CD14-positive monocyte (primary cell): ENCODE data around the gene GALT. TPM values are rescaled to one million over a fixed set of nuclear protein-coding genes. Genes with fewer than 3 reads are reported as not detected.

Source experiments
- DNase-seq, 3 donors: peaks; one replicate each; pipeline ENCODE4 v3.0.0-alpha.2; 2011 to 2022
- H2AFZ ChIP-seq: 2 replicates; pipeline ENCODE4 v1.6.0; 2012; ENCODE audit warnings: mild to moderate bottlenecking, low read depth, low read length, inconsistent platforms; ENCODE audit not compliant: insufficient read depth, poor library complexity, severe bottlenecking
- H3K27ac ChIP-seq, 2 donors: 1 replicate in 1 of 2; 2 replicates in 1 of 2; pipeline ENCODE4 v1.5.1; 2012 to 2013; ENCODE audit warnings: low read length in 2 of 2, control low read depth in 1 of 2, inconsistent platforms in 1 of 2, low read depth in 1 of 2, mild to moderate bottlenecking in 1 of 2
- H3K27me3 ChIP-seq, 2 donors: one replicate each; pipeline versions ENCODE4 v1.6.0 to v1.6.1; 2011 to 2013; ENCODE audit warnings: low read length in 2 of 2; ENCODE audit not compliant: control insufficient read depth in 2 of 2, insufficient read depth in 2 of 2
- H3K36me3 ChIP-seq, 2 donors: replicated peaks in 1 of 2; 1 replicate in 1 of 2; 2 replicates in 1 of 2; pipeline versions ENCODE4 v1.5.1 to v1.6.1; 2012 to 2013; ENCODE audit warnings: low read length in 2 of 2, control low read depth in 1 of 2, inconsistent platforms in 1 of 2, mild to moderate bottlenecking in 1 of 2; ENCODE audit not compliant: insufficient read depth in 2 of 2, control insufficient read depth in 1 of 2
- H3K4me1 ChIP-seq, 2 donors: 1 replicate in 1 of 2; 2 replicates in 1 of 2; pipeline versions ENCODE4 v1.5.1 to v1.6.1; 2012 to 2013; ENCODE audit warnings: low read length in 2 of 2, control low read depth in 1 of 2, inconsistent platforms in 1 of 2, mild to moderate bottlenecking in 1 of 2, moderate library complexity in 1 of 2; ENCODE audit not compliant: insufficient read depth in 2 of 2, control insufficient read depth in 1 of 2
- H3K4me2 ChIP-seq: replicated peaks from 2 replicates; pipeline ENCODE3; 2012; ENCODE audit warnings: low read length, moderate library complexity, mild to moderate bottlenecking; ENCODE audit not compliant: poor library complexity, severe bottlenecking; ENCODE audit errors: extremely low read depth
- H3K4me3 ChIP-seq, 3 experiments: fragments of 200-600 bp in 1 of 3; sonication (generic) in 1 of 3; replicated peaks in 1 of 3; 1 replicate in 2 of 3; 2 replicates in 1 of 3; pipeline ENCODE4 v1.5.1; 2011 to 2013; ENCODE audit warnings: low read length in 3 of 3, mild to moderate bottlenecking in 3 of 3, control low read depth in 2 of 3, low read depth in 2 of 3, inconsistent platforms in 1 of 3, moderate library complexity in 1 of 3
- H3K79me2 ChIP-seq: 2 replicates; pipeline ENCODE4 v1.6.0; 2012; ENCODE audit warnings: mild to moderate bottlenecking, control low read depth, inconsistent platforms, low read length, moderate library complexity; ENCODE audit not compliant: insufficient read depth
- H3K9ac ChIP-seq: 2 replicates; pipeline ENCODE4 v1.6.0; 2017; ENCODE audit warnings: low read length, mild to moderate bottlenecking; ENCODE audit not compliant: insufficient read depth, poor library complexity, severe bottlenecking
- H3K9me3 ChIP-seq, 2 donors: replicated peaks in 1 of 2; 1 replicate in 1 of 2; 2 replicates in 1 of 2; pipeline versions ENCODE4 v1.5.1 to v1.6.1; 2012 to 2013; ENCODE audit warnings: low read length in 2 of 2, control low read depth in 1 of 2; ENCODE audit not compliant: control insufficient read depth in 1 of 2, insufficient read depth in 1 of 2
- H4K20me1 ChIP-seq: 2 replicates; pipeline ENCODE4 v1.6.0; 2012; ENCODE audit warnings: mild to moderate bottlenecking, low read length, control low read depth, moderate library complexity; ENCODE audit not compliant: insufficient read depth
- H3K27ac Mint-ChIP-seq, 7 donors: one replicate each; pipeline ENCODE4 v1.8.0; 2020; ENCODE audit warnings: mild to moderate bottlenecking in 7 of 7, mixed read lengths in 7 of 7, moderate library complexity in 6 of 7, inconsistent platforms in 2 of 7
- H3K27me3 Mint-ChIP-seq, 3 donors: one replicate each; pipeline ENCODE4 v1.8.0; 2021 to 2022; ENCODE audit warnings: low read depth in 3 of 3, mild to moderate bottlenecking in 3 of 3, mixed read lengths in 3 of 3, moderate library complexity in 3 of 3, inconsistent platforms in 1 of 3
- H3K36me3 Mint-ChIP-seq, 2 donors: one replicate each; pipeline ENCODE4 v1.8.0; 2020; ENCODE audit warnings: mixed read lengths in 2 of 2, inconsistent platforms in 1 of 2, mild to moderate bottlenecking in 1 of 2
- H3K4me1 Mint-ChIP-seq: one replicate; pipeline ENCODE4 v1.8.0; 2020; ENCODE audit warnings: mild to moderate bottlenecking, mixed read lengths
- H3K4me3 Mint-ChIP-seq, 2 donors: one replicate each; pipeline ENCODE4 v1.8.0; 2020; ENCODE audit warnings: mild to moderate bottlenecking in 2 of 2, mixed read lengths in 2 of 2, moderate library complexity in 1 of 2
- H3K9me3 Mint-ChIP-seq, 7 donors: one replicate each; pipeline ENCODE4 v1.8.0; 2020 to 2022; ENCODE audit warnings: mixed read lengths in 7 of 7, mild to moderate bottlenecking in 6 of 7, moderate library complexity in 6 of 7, inconsistent platforms in 2 of 7
- WGBS: methylation state at CpG from one replicate; pipeline ENCODE4 v1.1.5; 2013; ENCODE audit warnings: missing lambda C conversion rate; ENCODE audit not compliant: insufficient coverage; 5-methylcytosine and 5-hydroxymethylcytosine counted together
- intact Hi-C, 2 donors: fragments of 100-400 bp; cut with micrococcal nuclease; formaldehyde crosslinking; loops; one replicate each; pipeline versions ENCODE4 v1.15.0 to v1.15.1; 2023
- polyA plus RNA-seq, 3 donors: library from polyadenylated mRNA; depleted of rRNA in 1 of 3; unstranded in 2 of 3; stranded (reverse) in 1 of 3; fragments of 300-500 nt in 2 of 3; fragments of >200 nt in 1 of 3; fragmentation: Illumina TruSeq in 2 of 3; gene quantifications; 1 replicate in 2 of 3; 2 replicates in 1 of 3; pipeline ENCODE4 v1.2.3, GENCODE V29; 2012 to 2021
- TF ChIP-seq, protein P1 (sequence below): fragments of 200-600 bp; IDR thresholded peaks from one replicate; pipeline ENCODE4 v1.8.0; 2022; ENCODE audit warnings: antibody characterized with exemption, mild to moderate bottlenecking

Gene GALT
- polyA plus RNA-seq, 3 donors, result 25.6 to 103 (median 26.9) TPM

DNA sequence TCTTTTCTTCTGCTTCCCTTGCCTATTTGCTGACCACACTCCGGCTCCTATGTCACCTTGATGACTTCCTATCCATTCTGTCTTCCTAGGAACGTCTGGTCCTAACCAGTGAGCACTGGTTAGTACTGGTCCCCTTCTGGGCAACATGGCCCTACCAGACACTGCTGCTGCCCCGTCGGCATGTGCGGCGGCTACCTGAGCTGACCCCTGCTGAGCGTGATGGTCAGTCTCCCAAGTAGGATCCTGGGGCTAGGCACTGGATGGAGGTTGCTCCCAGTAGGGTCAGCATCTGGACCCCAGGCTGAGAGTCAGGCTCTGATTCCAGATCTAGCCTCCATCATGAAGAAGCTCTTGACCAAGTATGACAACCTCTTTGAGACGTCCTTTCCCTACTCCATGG lies 2.2 kb downstream of the GALT start:
- DNase-seq, result no peak
- Histone ChIP-seq H4K20me1 (peaks cover 14% of the 10 kb centered on the region), H3K9ac (no peak overlapping the region), H3K79me2 (peaks cover 4% of the 10 kb centered on the region), H2AFZ (no peak overlapping the region), H3K27ac (no peak overlapping the region), H3K36me3 (peaks cover 18 to 30% of the 10 kb centered on the region in 2 donors), H3K4me1 (peaks cover 24 to 34% of the 10 kb centered on the region in 2 donors), H3K9me3 (no peaks in the 10 kb centered on the region), H3K4me3 (no peak overlapping the region), H3K27me3 (no peaks in the 10 kb centered on the region), H3K4me2 (no peak overlapping the region)
- intact Hi-C loops, result no loop called here
- Mint-ChIP-seq H3K4me1 (peaks cover 48% of the 10 kb centered on the region), H3K4me3 (peak overlapping the region in 1 of 2 donors; percentile 14), H3K36me3 (peaks cover 34 to 44% of the 10 kb centered on the region in 2 donors), H3K27ac (peak overlapping the region in 2 of 7 donors; percentile 15 to 16), H3K27me3 (peaks cover 4 to 8% (median 5%) of the 10 kb centered on the region in 3 donors), H3K9me3 (peaks cover 0 to 2% (median 0%) of the 10 kb centered on the region in 7 donors)
- TF ChIP-seq, protein P1, sequence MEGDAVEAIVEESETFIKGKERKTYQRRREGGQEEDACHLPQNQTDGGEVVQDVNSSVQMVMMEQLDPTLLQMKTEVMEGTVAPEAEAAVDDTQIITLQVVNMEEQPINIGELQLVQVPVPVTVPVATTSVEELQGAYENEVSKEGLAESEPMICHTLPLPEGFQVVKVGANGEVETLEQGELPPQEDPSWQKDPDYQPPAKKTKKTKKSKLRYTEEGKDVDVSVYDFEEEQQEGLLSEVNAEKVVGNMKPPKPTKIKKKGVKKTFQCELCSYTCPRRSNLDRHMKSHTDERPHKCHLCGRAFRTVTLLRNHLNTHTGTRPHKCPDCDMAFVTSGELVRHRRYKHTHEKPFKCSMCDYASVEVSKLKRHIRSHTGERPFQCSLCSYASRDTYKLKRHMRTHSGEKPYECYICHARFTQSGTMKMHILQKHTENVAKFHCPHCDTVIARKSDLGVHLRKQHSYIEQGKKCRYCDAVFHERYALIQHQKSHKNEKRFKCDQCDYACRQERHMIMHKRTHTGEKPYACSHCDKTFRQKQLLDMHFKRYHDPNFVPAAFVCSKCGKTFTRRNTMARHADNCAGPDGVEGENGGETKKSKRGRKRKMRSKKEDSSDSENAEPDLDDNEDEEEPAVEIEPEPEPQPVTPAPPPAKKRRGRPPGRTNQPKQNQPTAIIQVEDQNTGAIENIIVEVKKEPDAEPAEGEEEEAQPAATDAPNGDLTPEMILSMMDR, result no peak
- 95% methylated on average over 8 of the region's 8 CpGs for WGBS

DNA sequence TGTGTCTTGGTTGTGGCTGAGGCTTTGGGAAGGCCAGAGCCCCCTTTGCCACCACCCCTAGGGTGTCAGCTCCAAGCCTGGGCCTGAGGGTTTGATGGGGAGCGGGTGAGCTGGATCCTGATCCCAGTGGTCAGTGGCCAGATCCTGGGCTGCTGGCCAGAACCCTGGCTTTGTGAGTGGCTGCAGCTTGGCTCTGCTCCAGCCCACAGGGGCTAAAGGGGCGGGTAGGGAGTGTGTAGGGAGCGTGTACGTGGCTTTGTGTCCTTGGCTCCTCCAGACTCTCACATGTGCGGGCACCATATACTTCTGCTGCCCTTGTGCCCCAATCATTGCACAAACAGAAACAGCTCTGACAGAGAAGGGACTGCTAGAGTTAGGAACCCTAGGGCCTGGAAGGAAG lies 4.3 kb downstream of the GALT start:
- Mint-ChIP-seq H3K4me3 (no peak overlapping the region), H3K27ac (no peak overlapping the region), H3K9me3 (peaks cover 0 to 4% (median 0%) of the 10 kb centered on the region in 7 donors), H3K27me3 (peaks cover 6 to 14% (median 8%) of the 10 kb centered on the region in 3 donors), H3K4me1 (peaks cover 43% of the 10 kb centered on the region), H3K36me3 (peaks cover 34 to 44% of the 10 kb centered on the region in 2 donors)
- H3K4me1 ChIP-seq, result peaks cover 21 to 29% of the 10 kb centered on the region in 2 donors
- H3K4me3 ChIP-seq, result no peak overlapping the region
- H3K36me3 ChIP-seq, result peaks cover 18 to 30% of the 10 kb centered on the region in 2 donors
- peaks cover 14% of the 10 kb centered on the region for H4K20me1 ChIP-seq
- no peak overlapping the region for H3K27ac ChIP-seq
- WGBS, result 100% methylated on average over 1 of the region's 5 CpGs
- H2AFZ ChIP-seq, result no peak overlapping the region
- TF ChIP-seq, protein P1, result no peak
- H3K27me3 ChIP-seq, result no peaks in the 10 kb centered on the region
- no peak overlapping the region for H3K9ac ChIP-seq
- H3K9me3 ChIP-seq, result no peaks in the 10 kb centered on the region
- intact Hi-C loops, result no loop called here
- H3K4me2 ChIP-seq, result no peak overlapping the region
- H3K79me2 ChIP-seq, result peaks cover 4% of the 10 kb centered on the region
- no peak for DNase-seq
